Pons (tissue), 1 donor: Measurements from ENCODE around the gene PLOD2.

Experiments
- DNase-seq: peaks from one replicate; pipeline ENCODE4 v3.0.0-alpha.2; 2016; ENCODE audit warnings: low spot score

The PLOD2 gene

DNA sequence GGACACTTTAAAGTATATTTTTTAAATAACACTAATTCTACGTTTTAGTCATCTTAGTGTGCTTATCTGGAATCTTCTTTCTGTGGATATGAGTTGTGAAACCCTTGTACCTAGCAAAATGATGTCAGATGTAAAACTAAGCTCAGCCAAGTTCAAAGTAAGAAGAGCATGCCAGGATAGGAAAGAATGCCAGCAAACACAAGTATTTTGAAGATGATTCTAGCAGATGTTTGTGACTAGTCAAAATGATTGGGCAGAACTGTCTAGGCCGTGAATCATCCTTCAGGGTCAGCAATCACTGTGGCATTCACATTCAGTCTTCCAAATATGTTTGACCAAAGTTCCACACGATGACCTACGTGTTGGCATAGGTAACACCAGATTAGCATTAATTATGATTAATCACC lies 5.4 kb upstream of the PLOD2 start:
- no peak for DNase-seq

DNA sequence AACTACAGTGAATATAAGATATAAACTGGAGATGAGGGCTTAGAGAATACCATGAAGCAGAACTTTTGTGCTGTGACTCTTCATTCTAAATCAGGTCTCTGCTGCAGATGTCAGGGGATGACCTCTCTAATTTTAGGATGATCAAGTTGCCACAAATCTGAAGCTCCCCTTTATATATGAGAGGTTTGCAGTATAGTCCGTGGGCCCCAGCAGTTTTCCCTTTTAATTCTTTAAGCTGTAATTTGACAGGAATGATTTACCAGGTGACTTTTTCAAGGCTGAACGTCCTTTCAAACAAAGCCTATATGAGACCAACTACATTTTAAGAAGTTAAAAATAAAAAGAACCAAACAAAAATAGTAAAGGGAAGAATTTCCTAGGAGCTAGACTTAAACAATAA lies 4.9 kb upstream of the PLOD2 start:
- no peak for DNase-seq

DNA sequence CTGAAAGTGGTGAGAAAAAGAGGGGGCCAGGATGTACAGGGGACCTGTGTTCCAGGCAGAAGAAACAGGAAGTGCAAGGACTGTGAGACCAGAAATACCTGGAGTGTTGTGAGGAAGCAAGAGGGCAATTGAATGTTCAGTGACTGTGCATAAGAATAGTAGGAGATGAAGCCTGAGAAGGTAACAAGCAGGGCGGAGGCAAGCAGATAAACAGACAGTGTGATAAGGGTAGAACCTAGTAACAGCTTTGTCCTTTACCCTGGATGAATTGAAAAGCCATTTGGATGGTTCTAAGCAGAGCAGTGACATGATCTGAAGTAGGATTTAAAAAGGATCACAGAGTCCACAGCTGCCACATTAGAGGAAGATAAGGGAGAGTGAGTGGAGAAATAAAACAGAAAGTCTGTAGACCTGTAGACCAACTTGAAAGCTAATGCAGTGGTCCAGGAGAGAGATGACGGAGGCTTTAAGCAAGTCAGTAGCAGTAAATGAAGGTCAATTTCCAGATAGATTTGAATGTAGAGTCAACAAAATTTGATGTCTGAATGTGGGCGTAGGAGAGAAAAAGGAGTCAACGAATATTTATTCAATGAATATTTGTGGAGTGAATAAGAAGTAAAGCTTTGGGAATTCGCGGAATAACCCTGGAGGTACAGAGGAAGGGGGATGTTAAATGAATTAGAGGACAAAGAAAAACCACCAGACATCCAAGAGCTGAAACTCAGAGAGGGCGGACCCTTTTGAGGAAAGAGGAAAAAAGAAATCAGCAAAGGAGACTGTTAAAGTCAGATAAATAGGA lies 4.2 kb upstream of the PLOD2 start:
- no peak for DNase-seq

DNA sequence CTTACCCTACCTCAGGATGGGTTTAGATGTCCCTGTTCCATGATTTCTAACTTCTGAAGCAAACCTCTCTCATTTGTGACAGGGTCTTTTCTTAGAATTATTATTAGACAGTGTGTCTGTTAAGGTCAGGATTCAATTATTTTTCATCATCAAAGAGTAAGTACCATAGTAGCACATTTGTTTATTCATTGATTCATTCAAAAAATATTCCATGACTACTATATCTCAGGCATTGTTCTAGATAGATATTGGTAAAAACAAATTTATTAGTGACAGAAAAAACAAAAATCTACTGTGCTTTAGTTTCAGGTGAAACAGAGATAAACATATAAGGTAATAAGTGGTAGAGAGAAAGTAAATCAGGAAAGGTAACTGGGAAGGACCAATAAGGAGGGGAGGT lies 3.5 kb upstream of the PLOD2 start:
- DNase-seq = no peak

DNA sequence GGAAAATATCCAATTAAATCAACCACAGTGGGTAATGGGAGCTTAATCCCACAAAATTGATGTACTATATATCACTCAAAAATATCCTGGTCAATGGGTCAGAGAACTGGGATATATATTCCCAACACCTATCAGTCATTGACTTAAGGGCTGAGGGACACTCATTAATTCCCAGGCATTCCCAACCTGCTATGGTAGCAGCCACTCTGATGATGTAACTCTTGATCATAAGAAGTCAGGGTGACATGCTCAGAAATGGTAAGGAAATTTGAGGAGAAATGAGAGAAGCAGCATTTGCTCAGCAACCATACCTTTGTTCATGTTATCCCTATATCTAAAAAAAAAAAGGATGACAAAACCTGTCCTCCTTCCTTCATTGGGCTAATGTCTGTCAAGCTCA lies 3.1 kb upstream of the PLOD2 start:
- no peak for DNase-seq

DNA sequence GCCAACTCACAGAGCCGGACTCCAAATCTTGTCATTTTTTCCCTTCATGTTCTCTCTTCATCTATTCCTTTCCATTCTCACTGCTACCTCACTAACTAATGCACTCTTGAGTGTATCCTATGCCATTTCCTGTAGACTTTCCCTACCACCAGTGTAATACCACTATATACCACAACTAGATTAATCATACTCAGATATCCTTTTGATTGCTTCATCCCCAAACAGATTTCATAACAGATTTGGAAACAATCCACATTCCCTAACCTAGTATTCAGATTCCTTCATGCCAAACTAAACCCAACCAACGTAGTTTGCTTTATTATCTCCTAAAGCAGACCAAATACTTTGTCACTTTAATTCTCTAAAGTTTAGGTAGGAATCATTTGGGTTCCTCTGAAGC lies 2.6 kb upstream of the PLOD2 start:
- DNase-seq = no peak

DNA sequence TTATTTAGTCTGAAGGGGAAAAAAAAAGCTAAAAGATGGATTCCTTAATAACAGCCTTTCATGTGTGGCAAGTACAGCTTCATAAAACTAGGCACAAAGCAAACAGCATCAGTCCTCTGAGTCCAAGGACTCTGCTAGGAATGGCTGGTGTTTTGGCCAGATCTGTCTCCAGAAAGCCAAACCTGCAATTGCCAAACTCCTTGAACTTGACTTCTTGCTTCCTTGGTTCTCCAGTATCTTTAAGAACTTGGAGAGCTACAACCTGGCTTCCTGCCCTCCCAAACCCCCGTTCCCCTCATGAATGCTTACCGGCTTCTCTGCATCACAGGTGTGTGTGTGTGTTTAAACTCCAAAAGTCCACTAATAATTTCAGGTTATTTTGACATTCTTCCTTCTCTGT lies 1.6 kb upstream of the PLOD2 start:
- DNase-seq = no peak

DNA sequence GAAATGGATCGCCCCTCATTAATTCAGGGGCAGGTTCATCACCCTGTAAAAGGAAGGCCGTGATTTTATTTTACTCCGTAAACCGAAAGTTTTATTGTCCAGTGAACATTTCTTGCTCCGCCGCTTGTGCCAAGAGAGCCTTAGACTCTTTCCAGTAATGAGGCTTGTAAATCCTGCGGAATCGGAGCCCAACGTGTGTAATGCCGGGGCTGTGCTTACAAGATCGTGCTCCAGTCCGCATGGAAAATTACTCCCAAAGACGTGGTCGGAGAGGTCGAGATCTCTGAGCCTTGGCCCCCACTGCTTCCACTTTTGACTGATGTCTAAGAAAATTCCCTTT lies 649 bp upstream of the PLOD2 start:
- no peak for DNase-seq

DNA sequence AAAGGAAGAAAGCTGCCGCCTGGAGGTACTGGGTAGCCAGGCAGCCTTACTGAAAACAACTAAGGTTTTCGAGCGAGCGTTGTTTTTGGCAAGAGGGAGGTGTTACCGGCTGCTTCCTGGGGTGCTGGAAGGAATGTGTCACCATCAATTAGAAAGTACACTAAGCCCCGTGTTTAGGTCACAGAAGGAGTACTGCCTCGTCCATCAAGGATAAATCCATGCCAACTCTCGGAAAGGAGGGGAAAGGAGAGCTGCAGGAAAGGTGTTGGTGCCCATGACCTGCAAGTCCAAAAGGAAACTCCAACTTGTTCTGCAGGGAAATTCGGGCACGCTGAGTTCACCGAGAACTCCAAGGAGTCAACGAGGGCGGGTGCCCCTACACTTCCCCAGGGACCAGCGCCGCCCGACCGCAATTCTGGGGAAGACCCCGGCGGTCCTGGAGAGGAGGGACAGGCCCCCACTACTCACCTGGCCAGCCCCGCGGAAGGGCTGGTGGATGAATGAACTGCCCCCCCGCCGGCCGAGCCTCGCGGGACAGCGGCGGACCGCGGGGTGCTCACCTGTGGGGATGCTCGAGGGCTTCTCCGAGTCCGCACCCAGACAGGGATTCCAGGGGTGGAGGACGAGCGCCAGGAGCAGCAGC lies 542 bp downstream of the PLOD2 start:
- peak; percentile 72 for DNase-seq

DNA sequence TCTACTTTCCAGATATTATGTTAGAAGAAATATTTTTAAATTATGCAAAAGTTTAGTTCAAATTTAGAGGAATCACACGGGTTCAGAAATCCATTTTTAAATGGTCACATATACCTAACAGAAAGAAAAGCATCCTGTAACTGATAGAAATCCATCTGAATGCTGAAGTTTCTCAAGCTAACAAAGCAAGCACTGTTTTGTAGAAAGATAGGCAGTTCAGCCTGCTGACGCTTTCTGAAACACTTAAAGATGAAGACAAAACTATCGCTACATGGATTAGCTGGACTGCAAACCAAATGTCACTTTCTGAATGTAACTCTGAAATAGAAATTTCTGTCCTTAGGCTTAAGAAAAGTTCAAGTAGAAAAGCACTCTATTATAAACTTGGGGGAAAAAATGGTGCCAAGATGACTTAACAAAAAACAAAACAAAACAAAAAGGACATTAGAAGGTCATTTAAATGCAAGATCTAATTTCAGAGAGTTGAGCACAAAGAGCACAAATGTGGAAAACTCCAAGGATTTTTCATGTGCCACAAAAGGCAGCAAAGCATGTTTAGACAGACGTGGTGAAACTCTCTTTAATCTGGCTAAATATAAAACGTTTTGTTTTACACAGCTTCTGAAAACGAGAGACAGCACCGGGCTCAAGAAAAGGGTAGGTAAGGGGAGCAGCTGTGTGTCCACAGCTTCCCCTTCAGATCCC lies 1.2 kb downstream of the PLOD2 start:
- peak; percentile 58 for DNase-seq

DNA sequence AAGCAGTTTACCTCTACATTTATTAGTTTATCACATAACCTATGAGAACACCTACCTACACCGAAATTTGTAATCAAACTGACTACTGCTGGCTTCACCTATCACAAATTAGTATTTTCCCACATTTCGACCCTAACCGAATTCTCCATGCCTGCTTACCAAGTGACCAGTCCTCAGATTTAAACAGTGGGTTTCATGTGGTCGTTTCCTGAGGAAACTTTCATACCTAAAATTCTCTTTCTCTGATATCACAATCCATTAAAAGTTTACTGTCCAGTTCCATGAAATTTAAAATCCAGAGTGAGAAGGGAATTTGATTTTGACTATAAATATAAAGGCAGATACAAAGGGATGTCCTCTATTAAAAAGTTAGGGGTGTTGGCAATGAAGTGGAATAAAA lies 1.9 kb downstream of the PLOD2 start:
- DNase-seq = no peak

DNA sequence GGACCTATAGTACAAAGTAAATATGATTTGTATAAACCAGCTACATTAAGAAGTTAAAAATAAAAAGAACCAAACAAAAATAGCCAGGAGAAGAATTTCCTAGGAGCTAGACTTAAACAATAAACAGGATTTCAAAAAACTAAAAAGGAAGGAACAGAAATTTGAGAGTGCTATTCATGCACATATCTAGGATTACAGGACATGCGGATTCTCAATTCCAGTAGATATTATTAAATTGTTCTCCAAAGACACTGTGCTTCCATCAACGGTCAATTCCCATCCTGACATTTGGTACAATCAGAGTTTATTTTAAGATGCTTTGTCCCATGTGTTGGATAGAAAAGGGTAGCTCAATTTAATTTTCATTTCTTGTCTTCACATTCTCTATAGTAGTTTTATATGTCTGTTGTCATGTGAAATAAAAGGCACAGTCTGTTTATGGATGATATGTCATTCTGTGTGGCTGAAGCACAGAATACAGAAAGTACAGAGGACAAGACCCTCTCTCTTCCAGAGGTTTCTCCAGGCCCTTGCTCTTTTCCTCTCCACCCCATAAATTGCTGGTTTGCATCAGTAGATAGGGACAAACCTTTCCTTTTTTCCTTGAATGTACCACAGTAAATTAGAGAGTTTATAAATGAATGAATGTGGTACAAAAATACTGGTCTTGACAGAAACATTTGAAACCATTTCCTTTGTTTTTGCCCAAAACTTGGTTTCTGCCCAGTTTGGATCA lies 3.5 kb downstream of the PLOD2 start:
- DNase-seq = no peak

DNA sequence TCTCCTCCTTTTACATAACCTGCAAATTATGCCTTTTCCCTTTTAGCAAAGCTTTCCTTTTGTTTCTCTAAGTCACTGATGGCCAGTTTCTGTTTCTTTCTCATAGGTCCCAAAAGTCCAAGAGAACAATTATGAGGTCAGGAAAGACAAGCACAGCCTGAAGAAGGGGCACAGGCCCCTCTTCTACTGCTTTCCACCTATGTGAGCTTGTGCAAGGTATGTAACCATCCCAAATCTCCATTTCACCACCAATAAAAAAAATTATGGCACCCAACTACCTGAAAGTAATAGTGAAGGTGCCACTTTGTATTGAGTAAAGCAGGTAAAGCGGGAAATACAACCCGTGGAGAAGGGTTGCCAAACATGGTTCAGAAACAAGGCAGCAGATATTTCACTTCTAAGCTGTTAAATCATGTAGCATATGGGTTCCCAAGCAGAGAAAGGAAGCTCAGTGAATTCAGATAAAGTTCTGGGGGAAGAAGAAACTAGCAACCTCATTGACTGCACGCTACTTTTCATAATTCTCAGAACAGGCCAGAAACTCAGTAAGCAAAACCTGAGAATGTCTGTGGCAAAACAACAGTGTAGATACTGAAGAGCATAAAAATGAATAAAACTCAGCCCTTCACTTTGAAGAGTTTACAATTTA lies 4.2 kb downstream of the PLOD2 start:
- DNase-seq = no peak

DNA sequence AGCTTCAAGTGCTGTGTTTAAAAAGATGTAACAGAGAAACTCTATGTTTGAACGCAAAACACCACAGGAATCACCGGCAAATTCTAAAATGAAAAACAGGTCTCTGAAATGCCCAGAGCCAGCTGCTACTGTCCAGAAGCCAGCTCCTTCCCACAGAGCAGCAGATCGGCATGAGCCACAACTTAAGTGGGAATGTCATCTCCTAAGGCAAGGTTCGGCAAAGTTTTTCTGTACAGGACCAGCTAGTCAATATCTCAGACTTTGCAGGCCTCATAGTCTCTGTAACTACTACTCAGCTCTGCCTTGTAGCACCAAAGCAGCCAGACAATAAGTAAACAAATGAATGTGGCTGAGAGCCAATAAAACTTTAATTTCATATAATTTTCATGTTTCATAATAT lies 4.9 kb downstream of the PLOD2 start:
- DNase-seq = no peak

DNA sequence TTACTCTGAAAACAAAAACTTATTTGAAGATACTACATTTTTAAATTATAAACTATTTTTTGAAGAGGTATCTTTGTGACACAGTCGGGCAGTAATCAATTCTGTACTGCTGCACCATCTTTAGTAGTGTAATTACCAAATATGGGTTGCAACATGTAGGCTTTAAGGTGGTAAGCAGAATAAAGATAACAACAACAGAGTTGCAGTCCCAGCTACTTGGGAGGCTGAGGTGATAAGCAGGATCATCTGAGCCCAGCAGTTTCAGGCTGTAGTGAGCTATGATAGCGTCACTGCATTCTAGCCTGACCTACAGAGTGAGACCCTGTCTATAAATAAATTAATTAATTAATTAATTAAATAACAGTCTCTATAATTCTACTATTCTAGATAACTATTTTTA lies 6.0 kb downstream of the PLOD2 start:
- no peak for DNase-seq

DNA sequence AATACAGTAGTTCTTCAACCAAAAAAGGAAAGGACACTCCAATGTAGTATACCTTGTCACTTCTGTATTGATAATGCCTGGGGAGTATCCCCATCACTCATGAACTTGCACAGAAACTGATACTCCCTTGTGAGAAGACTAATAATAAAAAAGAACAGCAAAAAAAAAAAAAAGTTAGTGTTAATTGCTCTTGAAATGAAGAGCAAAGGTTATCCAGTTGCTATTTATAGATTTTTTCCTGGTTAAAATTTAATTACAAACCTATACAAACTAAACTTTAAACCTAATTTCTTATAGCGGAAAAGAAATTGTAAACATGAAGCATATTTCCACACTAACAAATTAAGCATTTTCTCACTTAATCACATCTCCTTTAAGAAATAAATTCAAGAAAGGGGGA lies 6.7 kb downstream of the PLOD2 start:
- no peak for DNase-seq

DNA sequence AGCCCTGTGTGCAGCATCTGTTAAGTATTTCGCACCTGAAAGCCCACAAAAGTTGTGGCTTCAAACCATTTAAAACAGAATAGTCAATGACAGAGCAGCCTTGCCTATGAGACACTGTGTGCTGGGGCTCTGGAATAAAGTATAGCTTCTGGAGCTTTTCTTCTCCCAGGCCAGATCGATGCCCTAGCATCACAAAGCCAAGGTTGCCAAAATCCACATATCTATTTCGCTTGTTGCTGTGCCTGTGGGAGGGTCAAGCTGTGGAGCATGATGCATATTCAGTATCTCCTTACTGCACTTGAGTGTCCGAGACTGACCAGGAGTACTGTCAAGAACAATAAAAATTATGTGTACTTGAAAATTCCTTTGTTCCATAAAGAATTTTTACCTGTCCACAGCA lies 7.6 kb downstream of the PLOD2 start:
- DNase-seq = no peak

DNA sequence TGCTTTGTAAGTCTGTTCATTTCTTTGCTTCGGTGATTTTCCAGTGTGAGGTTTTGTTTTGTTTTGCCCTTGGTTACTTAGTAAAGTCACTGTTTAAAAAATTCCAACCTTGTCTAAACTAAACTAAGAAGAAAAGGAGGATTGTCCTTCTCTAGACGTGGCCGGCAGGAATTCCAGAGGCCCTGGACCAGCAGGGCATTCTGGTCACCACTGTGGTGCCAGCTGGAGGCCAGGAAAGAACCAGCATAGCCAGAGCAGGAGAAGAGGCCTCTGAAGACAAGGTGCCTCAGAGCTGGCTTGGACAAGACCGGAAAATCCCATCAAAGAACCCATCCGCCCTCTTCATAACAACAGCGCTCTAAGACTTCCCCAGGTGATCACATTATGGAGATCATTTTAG lies 8.2 kb downstream of the PLOD2 start:
- DNase-seq = no peak

DNA sequence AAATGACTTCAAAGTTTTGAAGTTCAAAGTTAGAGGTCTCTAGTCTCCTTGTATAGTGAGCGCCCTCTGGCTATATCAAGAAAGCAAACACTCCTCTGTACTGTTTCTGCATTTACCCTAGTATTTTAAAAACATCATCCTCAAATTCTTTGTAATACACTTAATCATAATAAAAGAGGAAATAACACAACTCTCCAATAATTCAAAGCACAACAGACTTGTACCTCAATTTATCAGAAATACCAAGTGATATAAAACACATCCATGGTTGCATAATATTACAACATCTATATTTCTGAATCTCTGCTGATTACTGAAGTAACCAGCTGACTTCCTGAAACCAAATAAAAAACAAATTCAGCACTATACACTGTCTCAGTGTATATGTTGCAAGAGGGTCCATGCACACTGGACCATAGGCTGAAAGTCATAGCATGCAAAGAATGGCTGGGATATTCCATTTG lies 12.5 kb downstream of the PLOD2 start:
- no peak for DNase-seq

DNA sequence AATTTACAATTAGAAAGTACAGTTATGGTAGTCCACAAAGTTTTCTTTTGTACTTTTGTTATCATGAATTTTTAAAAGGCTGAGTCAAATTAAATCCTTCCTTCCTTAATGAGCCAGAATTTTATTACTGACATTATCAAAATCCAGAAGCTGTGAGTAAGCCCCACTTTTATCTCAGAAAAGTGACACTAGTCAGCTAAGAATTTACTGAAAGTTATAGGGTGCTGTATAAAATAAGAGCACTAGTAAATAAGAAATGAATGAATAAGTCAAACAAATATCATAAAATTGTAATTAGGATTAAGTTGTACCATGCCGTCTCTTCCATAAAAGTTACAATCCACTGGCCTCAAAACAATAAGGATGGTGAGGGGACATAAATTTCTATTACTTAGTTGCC lies 15.3 kb downstream of the PLOD2 start:
- DNase-seq = no peak

DNA sequence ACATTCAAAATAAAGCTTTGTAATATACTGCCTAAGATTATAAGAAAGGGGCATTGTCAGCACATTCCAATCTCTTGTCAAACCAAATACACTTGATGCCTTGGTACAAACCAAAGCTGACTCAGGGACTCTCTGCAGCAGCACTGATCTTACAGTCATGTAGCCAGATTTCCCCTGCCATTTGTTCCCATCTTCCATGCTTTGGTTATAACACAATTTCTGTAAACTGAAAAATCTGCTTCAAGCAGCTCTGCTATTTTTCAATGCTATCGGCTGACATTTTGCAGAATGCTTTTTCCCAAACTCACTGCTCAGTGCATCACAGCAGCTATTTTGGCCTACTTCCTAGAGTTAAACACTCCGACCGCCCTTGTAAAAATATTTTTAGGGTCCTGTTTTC lies 18.2 kb downstream of the PLOD2 start:
- DNase-seq = peak; percentile 44

DNA sequence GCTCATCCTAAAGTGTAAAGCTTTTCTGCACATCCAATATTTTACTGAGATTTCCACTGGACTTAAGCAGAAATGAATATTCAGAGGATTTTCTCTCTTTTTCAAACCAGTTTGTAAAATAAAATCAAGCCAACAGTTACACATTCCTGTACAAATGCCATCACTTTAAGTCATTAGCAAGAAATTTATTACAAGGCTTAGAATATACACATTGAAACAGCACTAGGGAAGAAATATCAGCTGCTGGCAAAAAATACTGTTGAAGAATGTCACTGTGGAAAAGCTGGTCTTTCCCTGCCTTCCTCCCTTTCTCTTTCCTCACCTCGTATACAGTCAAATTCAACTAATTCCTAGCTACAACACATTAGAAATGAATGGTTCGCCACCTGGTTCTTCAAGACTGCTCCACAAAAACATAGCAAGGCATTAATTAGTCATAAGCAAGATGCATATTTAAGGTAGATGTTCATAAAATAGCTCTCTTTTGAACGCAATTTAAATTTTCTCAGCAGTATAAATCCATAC lies 21.3 kb downstream of the PLOD2 start:
- no peak for DNase-seq
